Endothelial cell of umbilical vein (primary cell): Measurements from ENCODE around the gene ABCC1. TPM values are rescaled to one million over a fixed set of nuclear protein-coding genes. Genes with fewer than 3 reads are reported as not detected.

Experiments used
- BruUV-seq: library from RNA; stranded (reverse); fragments of 400-500 nt; replicated peaks from 2 replicates; lab custom pipeline; 2021; lab: Mats Ljungman, UMichigan
- CTCF ChIA-PET: fragments of 300-600, 350-600 bp; sonication (Branson Sonifier 250); formaldehyde crosslinking; loops from one replicate; lab custom pipeline; 2021; ENCODE audit warnings: antibody characterized with exemption, inconsistent platforms; lab: Charles Lee
- POLR2A ChIA-PET: fragments of 300-600, 350-600 bp; sonication (Branson Sonifier 250); formaldehyde crosslinking; loops from one replicate; lab custom pipeline; 2021; ENCODE audit warnings: antibody characterized with exemption, inconsistent platforms; lab: Charles Lee
- DNase-seq: peaks from one replicate; pipeline ENCODE4 v3.0.0-alpha.2; 2011; ENCODE audit warnings: low read depth, low spot score
- FAIRE-seq: peaks from 2 replicates; lab custom pipeline; 2011; peaks lifted over from hg19 to GRCh38; lab: Jason Lieb, UNC
- H2AFZ ChIP-seq: 2 replicates; pipeline ENCODE4 v1.6.0; 2012; ENCODE audit warnings: low read depth, low read length, control low read depth, inconsistent platforms
- H3K27ac ChIP-seq: 2 replicates; pipeline ENCODE4 v1.5.1; 2011; ENCODE audit warnings: low read depth, mild to moderate bottlenecking, control low read depth, low read length, moderate library complexity; ENCODE audit not compliant: insufficient read depth
- H3K27me3 ChIP-seq, 2 experiments: 2 replicates each; pipeline versions ENCODE4 v1.6.0 to v1.6.1; 2011; ENCODE audit warnings: low read length in 2 of 2, mixed read lengths in 1 of 2; ENCODE audit not compliant: control insufficient read depth in 2 of 2, insufficient read depth in 2 of 2
- H3K36me3 ChIP-seq, 2 experiments: 2 replicates in 1 of 2; 3 replicates in 1 of 2; pipeline ENCODE4 v1.5.1; 2011; ENCODE audit warnings: low read length in 2 of 2, mild to moderate bottlenecking in 1 of 2, moderate library complexity in 1 of 2; ENCODE audit not compliant: control insufficient read depth in 2 of 2, insufficient read depth in 2 of 2; ENCODE audit errors: extremely low read depth in 1 of 2
- H3K4me1 ChIP-seq: 3 replicates; pipeline ENCODE4 v1.5.1; 2011; ENCODE audit warnings: mild to moderate bottlenecking, low read length; ENCODE audit not compliant: control insufficient read depth, insufficient read depth; ENCODE audit errors: extremely low read depth
- H3K4me2 ChIP-seq: 2 replicates; pipeline ENCODE4 v1.6.1; 2011; ENCODE audit warnings: low read length, control low read depth, mixed read lengths; ENCODE audit not compliant: insufficient read depth
- H3K4me3 ChIP-seq, 3 experiments: fragments of 200-600 bp in 1 of 3; sonication (generic), shearing (Covaris generic) in 1 of 3; replicated peaks in 1 of 3; 2 replicates each; pipeline ENCODE4 v1.5.1; 2011 to 2016; ENCODE audit warnings: control low read depth in 3 of 3, low read length in 3 of 3, mild to moderate bottlenecking in 2 of 3, inconsistent platforms in 1 of 3, low read depth in 1 of 3, moderate library complexity in 1 of 3; ENCODE audit not compliant: insufficient read depth in 1 of 3
- H3K79me2 ChIP-seq: 2 replicates; pipeline ENCODE4 v1.6.0; 2012; ENCODE audit warnings: low read length, inconsistent platforms; ENCODE audit not compliant: control insufficient read depth, insufficient read depth
- H3K9ac ChIP-seq: replicated peaks from 2 replicates; pipeline ENCODE3; 2011; ENCODE audit warnings: low read length, control low read depth; ENCODE audit not compliant: insufficient read depth; ENCODE audit errors: extremely low read depth
- H3K9me1 ChIP-seq: replicated peaks from 3 replicates; pipeline ENCODE4 v1.6.0; 2011; ENCODE audit warnings: mild to moderate bottlenecking, low read length; ENCODE audit not compliant: control insufficient read depth, insufficient read depth; ENCODE audit errors: extremely low read depth
- H3K9me3 ChIP-seq: replicated peaks from 2 replicates; pipeline ENCODE4 v1.5.1; 2012; ENCODE audit warnings: low read length, inconsistent platforms; ENCODE audit not compliant: control insufficient read depth, insufficient read depth
- H4K20me1 ChIP-seq: replicated peaks from 2 replicates; pipeline ENCODE3; 2011; ENCODE audit warnings: mild to moderate bottlenecking, low read length; ENCODE audit not compliant: control insufficient read depth, insufficient read depth; ENCODE audit errors: extremely low read depth
- EZH2 ChIP-seq: IDR thresholded peaks from 2 replicates; pipeline ENCODE4 v1.6.1; 2012; ENCODE audit warnings: borderline replicate concordance, low read depth, mild to moderate bottlenecking, moderate library complexity, low read length, inconsistent platforms; ENCODE audit not compliant: severe bottlenecking
- FOS ChIP-seq: IDR thresholded peaks from 2 replicates; pipeline ENCODE4 v1.6.1; 2011; ENCODE audit warnings: mild to moderate bottlenecking, low read length, moderate library complexity, borderline replicate concordance; ENCODE audit not compliant: insufficient read depth
- GATA2 ChIP-seq: IDR thresholded peaks from 2 replicates; pipeline ENCODE4 v1.7.0; 2011; ENCODE audit warnings: low read depth, mild to moderate bottlenecking, moderate library complexity, mixed read lengths, low read length; ENCODE audit not compliant: insufficient read length, insufficient read depth
- JUN ChIP-seq: IDR thresholded peaks from 2 replicates; pipeline ENCODE4 v1.6.1; 2011; ENCODE audit warnings: borderline replicate concordance, low read depth; ENCODE audit not compliant: insufficient read length, insufficient read depth
- MYC ChIP-seq: IDR thresholded peaks from one replicate; pipeline ENCODE4 v1.6.1; 2011; ENCODE audit warnings: mild to moderate bottlenecking, low read depth, low read length
- POLR2A ChIP-seq: IDR thresholded peaks from 2 replicates; pipeline ENCODE4 v1.6.1; 2012; ENCODE audit warnings: low read depth, mild to moderate bottlenecking, control low read depth, low read length
- POLR2AphosphoS5 ChIP-seq: IDR thresholded peaks from 2 replicates; pipeline ENCODE4 v1.6.1; 2012; ENCODE audit warnings: low read depth, mild to moderate bottlenecking, control low read depth, low read length, moderate library complexity; ENCODE audit not compliant: insufficient read depth
- dilution Hi-C: fragments of 300-500 bp; cut with MboI; formaldehyde crosslinking; loops from one replicate; pipeline ENCODE4 v1.15.0; 2019; ENCODE audit warnings: low sequenced_read_pairs; ENCODE audit not compliant: extremely low pct_ligation_motif_present
- intact Hi-C: fragments of 100-400 bp; cut with micrococcal nuclease; formaldehyde crosslinking; loops from one replicate; pipeline ENCODE4 v1.10.0; 2022
- polyA plus RNA-seq, 4 experiments: library from polyadenylated mRNA; depleted of rRNA in 3 of 4; stranded (reverse) in 3 of 4; unstranded in 1 of 4; fragments of >200 nt; gene quantifications; 2 replicates each; pipeline versions ENCODE4 v1.2.1 to v1.2.3, GENCODE V29; 2011 to 2012; ENCODE audit warnings: missing spikeins in 1 of 4
- total RNA-seq: library from RNA; stranded (reverse); gene quantifications from 2 replicates; pipeline ENCODE4 v1.2.3, GENCODE V29; 2021
- TF ChIP-seq, protein P1 (sequence below), 2 donors: IDR thresholded peaks; 1 replicate in 1 of 2; 2 replicates in 1 of 2; pipeline ENCODE4 v1.5.1; 2011; ENCODE audit warnings: low read length in 2 of 2, mild to moderate bottlenecking in 2 of 2, moderate library complexity in 2 of 2, control low read depth in 1 of 2, inconsistent platforms in 1 of 2, low read depth in 1 of 2; ENCODE audit not compliant: insufficient read depth in 1 of 2; ENCODE audit errors: extremely low read depth in 1 of 2
- TF ChIP-seq, protein P2 (sequence below): IDR thresholded peaks from 2 replicates; pipeline ENCODE4 v1.6.1; 2011; ENCODE audit not compliant: insufficient read depth, insufficient read length

ABCC1 gene
- total and polyA plus RNA-seq, 2 donors (not counting 3 experiments of a cell fraction or from before 2014, with no cell fraction given): 46.1 to 89.2 TPM

DNA sequence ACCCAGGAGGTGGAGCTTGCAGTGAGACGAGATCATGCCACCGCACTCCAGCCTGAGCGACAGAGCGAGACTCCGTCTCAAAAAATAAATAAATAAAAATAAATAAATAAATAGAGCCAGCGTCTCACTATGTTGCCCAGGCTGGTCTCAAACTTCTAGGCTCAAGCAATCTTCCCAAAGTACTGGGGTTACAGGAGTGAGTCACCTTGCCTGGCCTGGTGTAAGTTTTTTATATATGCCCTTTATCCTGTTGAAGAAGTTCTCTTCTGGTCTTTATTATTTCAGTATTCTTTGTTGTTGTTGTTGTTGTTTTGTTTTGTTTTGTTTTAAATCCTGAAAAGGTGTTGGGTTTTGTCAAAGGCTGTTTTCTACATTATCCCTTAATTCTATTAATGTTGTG lies 30.1 kb upstream of the ABCC1 start:
- H3K9me3 ChIP-seq: no peaks in the 10 kb centered on the region
- intact Hi-C loops (no loop called here), dilution Hi-C loops (no loop called here)
- H3K9ac ChIP-seq: no peak overlapping the region
- ChIA-PET POLR2A (no interaction called here), CTCF (interaction anchor here (1.0 kb wide), 1 partner anchor 72 kb away, joined by 3 read pairs; no protein-coding TSS in a partner anchor)
- H3K36me3 ChIP-seq: no peaks in the 10 kb centered on the region
- FAIRE-seq (no peak), DNase-seq (no peak)
- H3K27ac ChIP-seq: no peak overlapping the region
- H2AFZ ChIP-seq: no peak overlapping the region
- no peaks in the 10 kb centered on the region for H4K20me1 ChIP-seq
- no peak overlapping the region for H3K4me2 ChIP-seq
- H3K4me3 ChIP-seq: no peak overlapping the region
- H3K27me3 ChIP-seq: peaks cover 0 to 2% of the 10 kb centered on the region in 2 experiments
- no peaks in the 10 kb centered on the region for H3K9me1 ChIP-seq
- no peaks in the 10 kb centered on the region for H3K4me1 ChIP-seq
- no TSS peak for BruUV-seq
- TF ChIP-seq GATA2: no peak
- no peak for TF ChIP-seq FOS
- TF ChIP-seq, protein P1, sequence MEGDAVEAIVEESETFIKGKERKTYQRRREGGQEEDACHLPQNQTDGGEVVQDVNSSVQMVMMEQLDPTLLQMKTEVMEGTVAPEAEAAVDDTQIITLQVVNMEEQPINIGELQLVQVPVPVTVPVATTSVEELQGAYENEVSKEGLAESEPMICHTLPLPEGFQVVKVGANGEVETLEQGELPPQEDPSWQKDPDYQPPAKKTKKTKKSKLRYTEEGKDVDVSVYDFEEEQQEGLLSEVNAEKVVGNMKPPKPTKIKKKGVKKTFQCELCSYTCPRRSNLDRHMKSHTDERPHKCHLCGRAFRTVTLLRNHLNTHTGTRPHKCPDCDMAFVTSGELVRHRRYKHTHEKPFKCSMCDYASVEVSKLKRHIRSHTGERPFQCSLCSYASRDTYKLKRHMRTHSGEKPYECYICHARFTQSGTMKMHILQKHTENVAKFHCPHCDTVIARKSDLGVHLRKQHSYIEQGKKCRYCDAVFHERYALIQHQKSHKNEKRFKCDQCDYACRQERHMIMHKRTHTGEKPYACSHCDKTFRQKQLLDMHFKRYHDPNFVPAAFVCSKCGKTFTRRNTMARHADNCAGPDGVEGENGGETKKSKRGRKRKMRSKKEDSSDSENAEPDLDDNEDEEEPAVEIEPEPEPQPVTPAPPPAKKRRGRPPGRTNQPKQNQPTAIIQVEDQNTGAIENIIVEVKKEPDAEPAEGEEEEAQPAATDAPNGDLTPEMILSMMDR (IDR thresholded peaks at IDR 0.05; ENCODE audit: extremely low read depth in 1 of 2, insufficient read depth in 1 of 2, low read depth in 1 of 2, low read length in 2 of 2): no peak
- TF ChIP-seq EZH2: no peak
- TF ChIP-seq POLR2A: no peak
- TF ChIP-seq, protein P2, sequence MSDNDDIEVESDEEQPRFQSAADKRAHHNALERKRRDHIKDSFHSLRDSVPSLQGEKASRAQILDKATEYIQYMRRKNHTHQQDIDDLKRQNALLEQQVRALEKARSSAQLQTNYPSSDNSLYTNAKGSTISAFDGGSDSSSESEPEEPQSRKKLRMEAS: no peak
- TF ChIP-seq POLR2AphosphoS5: no peak
- no peak for TF ChIP-seq JUN
- TF ChIP-seq MYC: no peak
- H3K79me2 ChIP-seq: no peaks in the 10 kb centered on the region
